ENCODE results near the gene TNIK.

The TNIK gene

GRCh38 chr3:171346582-171347300 is 113.5 kb downstream of the TNIK start:
- H3K36me3 ChIP-seq (ENCODE audit: control insufficient read depth, insufficient read depth, low read length, severe bottlenecking), result no peaks in the 10 kb centered on the region
- no peak overlapping the region for H3K9ac ChIP-seq (ENCODE audit: low read length)
- no peaks in the 10 kb centered on the region for H3K9me3 ChIP-seq (ENCODE audit: control insufficient read depth, low read length)
- no peaks in the 10 kb centered on the region for H3K27me3 ChIP-seq (replicated peaks; ENCODE audit: control insufficient read depth, insufficient read depth, low read length)
- H3K4me1 ChIP-seq (ENCODE audit: control insufficient read depth, insufficient read depth, low read length), result peaks cover 19% of the 10 kb centered on the region
- H3K4me3 ChIP-seq (ENCODE audit: low read length), result no peak overlapping the region
- DNase-seq (ENCODE audit: low read depth), result peak; percentile 39

- H3K36me3 ChIP-seq (ENCODE audit: control insufficient read depth, insufficient read depth, low read length, severe bottlenecking), result no peaks in the 10 kb centered on the region
These were observed 114.2 kb downstream of the TNIK start for GRCh38 chr3:171346019-171346418.

GRCh38 chr3:171345107-171345843 is 114.9 kb downstream of the TNIK start:
- Histone ChIP-seq H3K4me1 (ENCODE audit: control insufficient read depth, insufficient read depth, low read length) (peaks cover 13% of the 10 kb centered on the region), H3K4me3 (ENCODE audit: low read length) (no peak overlapping the region), H3K9ac (ENCODE audit: low read length) (no peak overlapping the region), H3K27me3 (replicated peaks; ENCODE audit: control insufficient read depth, insufficient read depth, low read length) (no peaks in the 10 kb centered on the region), H3K36me3 (ENCODE audit: control insufficient read depth, insufficient read depth, low read length, severe bottlenecking) (no peaks in the 10 kb centered on the region), H3K9me3 (ENCODE audit: control insufficient read depth, low read length) (no peaks in the 10 kb centered on the region)
- no peak for DNase-seq (ENCODE audit: low read depth)

More at GRCh38 chr3:171346019-171346418, 114.2 kb downstream of the TNIK start:
- no peaks in the 10 kb centered on the region for H3K9me3 ChIP-seq (ENCODE audit: control insufficient read depth, low read length)
- peaks cover 13% of the 10 kb centered on the region for H3K4me1 ChIP-seq (ENCODE audit: control insufficient read depth, insufficient read depth, low read length)
- H3K27me3 ChIP-seq (replicated peaks; ENCODE audit: control insufficient read depth, insufficient read depth, low read length), result no peaks in the 10 kb centered on the region
- DNase-seq (ENCODE audit: low read depth), result no peak
- no peak overlapping the region for H3K9ac ChIP-seq (ENCODE audit: low read length)
- H3K4me3 ChIP-seq (ENCODE audit: low read length), result no peak overlapping the region

GRCh38 chr3:171343693-171344092 is 116.5 kb downstream of the TNIK start:
- Histone ChIP-seq H3K27me3 (replicated peaks; ENCODE audit: control insufficient read depth, insufficient read depth, low read length) (no peaks in the 10 kb centered on the region), H3K36me3 (ENCODE audit: control insufficient read depth, insufficient read depth, low read length, severe bottlenecking) (no peaks in the 10 kb centered on the region), H3K4me3 (ENCODE audit: low read length) (no peak overlapping the region), H3K4me1 (ENCODE audit: control insufficient read depth, insufficient read depth, low read length) (peaks cover 13% of the 10 kb centered on the region), H3K9me3 (ENCODE audit: control insufficient read depth, low read length) (no peaks in the 10 kb centered on the region), H3K9ac (ENCODE audit: low read length) (no peak overlapping the region)
- no peak for DNase-seq (ENCODE audit: low read depth)

- Histone ChIP-seq H3K4me1 (ENCODE audit: control insufficient read depth, insufficient read depth, low read length) (peaks cover 9% of the 10 kb centered on the region), H3K9ac (ENCODE audit: low read length) (no peak overlapping the region), H3K4me3 (ENCODE audit: low read length) (no peak overlapping the region), H3K9me3 (ENCODE audit: control insufficient read depth, low read length) (no peaks in the 10 kb centered on the region), H3K27me3 (replicated peaks; ENCODE audit: control insufficient read depth, insufficient read depth, low read length) (no peaks in the 10 kb centered on the region), H3K36me3 (ENCODE audit: control insufficient read depth, insufficient read depth, low read length, severe bottlenecking) (no peaks in the 10 kb centered on the region)
- DNase-seq (ENCODE audit: low read depth), result no peak
These were observed 117.3 kb downstream of the TNIK start for GRCh38 chr3:171342783-171343420.

GRCh38 chr3:171342200-171342599 is 118.0 kb downstream of the TNIK start:
- Histone ChIP-seq H3K9me3 (ENCODE audit: control insufficient read depth, low read length) (no peaks in the 10 kb centered on the region), H3K36me3 (ENCODE audit: control insufficient read depth, insufficient read depth, low read length, severe bottlenecking) (no peaks in the 10 kb centered on the region), H3K4me1 (ENCODE audit: control insufficient read depth, insufficient read depth, low read length) (peaks cover 2% of the 10 kb centered on the region), H3K4me3 (ENCODE audit: low read length) (no peak overlapping the region), H3K9ac (ENCODE audit: low read length) (no peak overlapping the region), H3K27me3 (replicated peaks; ENCODE audit: control insufficient read depth, insufficient read depth, low read length) (no peaks in the 10 kb centered on the region)
- no peak for DNase-seq (ENCODE audit: low read depth)

GRCh38 chr3:171340434-171340833 is 119.8 kb downstream of the TNIK start:
- Histone ChIP-seq H3K27me3 (replicated peaks; ENCODE audit: control insufficient read depth, insufficient read depth, low read length) (no peaks in the 10 kb centered on the region), H3K4me3 (ENCODE audit: low read length) (no peak overlapping the region), H3K9me3 (ENCODE audit: control insufficient read depth, low read length) (no peaks in the 10 kb centered on the region), H3K36me3 (ENCODE audit: control insufficient read depth, insufficient read depth, low read length, severe bottlenecking) (no peaks in the 10 kb centered on the region), H3K4me1 (ENCODE audit: control insufficient read depth, insufficient read depth, low read length) (no peaks in the 10 kb centered on the region), H3K9ac (ENCODE audit: low read length) (no peak overlapping the region)
- DNase-seq (ENCODE audit: low read depth), result no peak

GRCh38 chr3:171339598-171339997 is 120.6 kb downstream of the TNIK start:
- H3K27me3 ChIP-seq (replicated peaks; ENCODE audit: control insufficient read depth, insufficient read depth, low read length), result no peaks in the 10 kb centered on the region
- H3K9ac ChIP-seq (ENCODE audit: low read length), result no peak overlapping the region
- no peaks in the 10 kb centered on the region for H3K36me3 ChIP-seq (ENCODE audit: control insufficient read depth, insufficient read depth, low read length, severe bottlenecking)
- H3K9me3 ChIP-seq (ENCODE audit: control insufficient read depth, low read length), result no peaks in the 10 kb centered on the region
- H3K4me3 ChIP-seq (ENCODE audit: low read length), result no peak overlapping the region
- no peaks in the 10 kb centered on the region for H3K4me1 ChIP-seq (ENCODE audit: control insufficient read depth, insufficient read depth, low read length)
- no peak for DNase-seq (ENCODE audit: low read depth)

- Histone ChIP-seq H3K9ac (ENCODE audit: low read length) (no peak overlapping the region), H3K27me3 (replicated peaks; ENCODE audit: control insufficient read depth, insufficient read depth, low read length) (no peaks in the 10 kb centered on the region), H3K36me3 (ENCODE audit: control insufficient read depth, insufficient read depth, low read length, severe bottlenecking) (no peaks in the 10 kb centered on the region), H3K9me3 (ENCODE audit: control insufficient read depth, low read length) (no peaks in the 10 kb centered on the region), H3K4me3 (ENCODE audit: low read length) (no peak overlapping the region), H3K4me1 (ENCODE audit: control insufficient read depth, insufficient read depth, low read length) (no peaks in the 10 kb centered on the region)
- DNase-seq (ENCODE audit: low read depth), result no peak
These were observed 123.8 kb downstream of the TNIK start for GRCh38 chr3:171336406-171336805.

- Histone ChIP-seq H3K9ac (ENCODE audit: low read length) (no peak overlapping the region), H3K27me3 (replicated peaks; ENCODE audit: control insufficient read depth, insufficient read depth, low read length) (no peaks in the 10 kb centered on the region), H3K4me3 (ENCODE audit: low read length) (no peak overlapping the region), H3K36me3 (ENCODE audit: control insufficient read depth, insufficient read depth, low read length, severe bottlenecking) (no peaks in the 10 kb centered on the region), H3K4me1 (ENCODE audit: control insufficient read depth, insufficient read depth, low read length) (no peaks in the 10 kb centered on the region), H3K9me3 (ENCODE audit: control insufficient read depth, low read length) (no peaks in the 10 kb centered on the region)
- DNase-seq (ENCODE audit: low read depth), result no peak
These were observed 124.6 kb downstream of the TNIK start for GRCh38 chr3:171335559-171335958.

- no peak for DNase-seq (ENCODE audit: low read depth)
- Histone ChIP-seq H3K27me3 (replicated peaks; ENCODE audit: control insufficient read depth, insufficient read depth, low read length) (no peaks in the 10 kb centered on the region), H3K36me3 (ENCODE audit: control insufficient read depth, insufficient read depth, low read length, severe bottlenecking) (no peaks in the 10 kb centered on the region), H3K9ac (ENCODE audit: low read length) (no peak overlapping the region), H3K4me1 (ENCODE audit: control insufficient read depth, insufficient read depth, low read length) (no peaks in the 10 kb centered on the region), H3K4me3 (ENCODE audit: low read length) (no peak overlapping the region), H3K9me3 (ENCODE audit: control insufficient read depth, low read length) (no peaks in the 10 kb centered on the region)
These were observed 125.8 kb downstream of the TNIK start for GRCh38 chr3:171334465-171334811.

Data from adipocyte (in vitro differentiated cells).